ENCODE data around the gene VPS13D.
"Not testable (repeated sequence)": the region's sequence is repeated elsewhere in the genome, so short reads cannot be mapped to it uniquely, and the experiment has no call there.

- TF ChIP-seq, protein P1, sequence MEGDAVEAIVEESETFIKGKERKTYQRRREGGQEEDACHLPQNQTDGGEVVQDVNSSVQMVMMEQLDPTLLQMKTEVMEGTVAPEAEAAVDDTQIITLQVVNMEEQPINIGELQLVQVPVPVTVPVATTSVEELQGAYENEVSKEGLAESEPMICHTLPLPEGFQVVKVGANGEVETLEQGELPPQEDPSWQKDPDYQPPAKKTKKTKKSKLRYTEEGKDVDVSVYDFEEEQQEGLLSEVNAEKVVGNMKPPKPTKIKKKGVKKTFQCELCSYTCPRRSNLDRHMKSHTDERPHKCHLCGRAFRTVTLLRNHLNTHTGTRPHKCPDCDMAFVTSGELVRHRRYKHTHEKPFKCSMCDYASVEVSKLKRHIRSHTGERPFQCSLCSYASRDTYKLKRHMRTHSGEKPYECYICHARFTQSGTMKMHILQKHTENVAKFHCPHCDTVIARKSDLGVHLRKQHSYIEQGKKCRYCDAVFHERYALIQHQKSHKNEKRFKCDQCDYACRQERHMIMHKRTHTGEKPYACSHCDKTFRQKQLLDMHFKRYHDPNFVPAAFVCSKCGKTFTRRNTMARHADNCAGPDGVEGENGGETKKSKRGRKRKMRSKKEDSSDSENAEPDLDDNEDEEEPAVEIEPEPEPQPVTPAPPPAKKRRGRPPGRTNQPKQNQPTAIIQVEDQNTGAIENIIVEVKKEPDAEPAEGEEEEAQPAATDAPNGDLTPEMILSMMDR (IDR thresholded peaks at IDR 0.05): not testable (repeated sequence)
- TF ChIP-seq POLR2A (IDR thresholded peaks at IDR 0.05): not testable (repeated sequence)
Observed at GRCh38 chr1:12390296-12390695, 160.5 kb downstream of the VPS13D start.

All from right lobe of liver (tissue), 4 donors.